Osteocyte (in vitro differentiated cells): ENCODE results near the gene CACNG7. TPM values are rescaled to one million over a fixed set of nuclear protein-coding genes. Genes with fewer than 3 reads are reported as not detected.
A peak's percentile ranks its signal among the peaks of the same experiment; 100 is the strongest.

Source experiments
- DNase-seq: peaks from one replicate; pipeline ENCODE4 v3.0.0; 2021; ENCODE audit warnings: mixed read lengths; ENCODE audit not compliant: unreplicated experiment; ENCODE audit errors: extremely low spot score
- H3K27ac Mint-ChIP-seq: one replicate; pipeline ENCODE4 v1.8.0; 2021; ENCODE audit warnings: mild to moderate bottlenecking, mixed read lengths; ENCODE audit not compliant: unreplicated experiment
- H3K27me3 Mint-ChIP-seq: one replicate; pipeline ENCODE4 v1.8.0; 2021; ENCODE audit warnings: mixed read lengths; ENCODE audit not compliant: unreplicated experiment
- H3K36me3 Mint-ChIP-seq: one replicate; pipeline ENCODE4 v1.8.0; 2021; ENCODE audit warnings: mixed read lengths; ENCODE audit not compliant: unreplicated experiment
- H3K4me1 Mint-ChIP-seq: one replicate; pipeline ENCODE4 v1.8.0; 2021; ENCODE audit warnings: mixed read lengths; ENCODE audit not compliant: unreplicated experiment
- H3K4me3 Mint-ChIP-seq: one replicate; pipeline ENCODE4 v1.8.0; 2021; ENCODE audit warnings: mild to moderate bottlenecking, moderate library complexity, mixed read lengths; ENCODE audit not compliant: unreplicated experiment
- H3K9me3 Mint-ChIP-seq: one replicate; pipeline ENCODE4 v1.8.0; 2021; ENCODE audit warnings: mixed read lengths; ENCODE audit not compliant: unreplicated experiment
- CTCF ChIP-seq: fragments of 200-600 bp; sonication (generic); IDR thresholded peaks from 2 replicates; pipeline ENCODE4 v1.5.0; 2021; ENCODE audit warnings: antibody characterized with exemption, mild to moderate bottlenecking, moderate library complexity
- total RNA-seq: library from RNA; stranded (reverse); gene quantifications from 2 replicates; pipeline ENCODE4 v1.2.1, GENCODE V29; 2021

Gene CACNG7
- total RNA-seq, 1 donor from 2014 or later, result not detected

GRCh38 chr19:53880711-53881481, 28.2 kb upstream of the CACNG7 start:
- H3K27me3 Mint-ChIP-seq, result peaks cover 18% of the 10 kb centered on the region
- no peak overlapping the region for H3K4me3 Mint-ChIP-seq
- H3K9me3 Mint-ChIP-seq, result no peaks in the 10 kb centered on the region
- no peak overlapping the region for H3K27ac Mint-ChIP-seq
- peaks cover 12% of the 10 kb centered on the region for H3K4me1 Mint-ChIP-seq
- DNase-seq, result no peak
- no peak for TF ChIP-seq CTCF
- H3K36me3 Mint-ChIP-seq, result peaks cover 5% of the 10 kb centered on the region

- Mint-ChIP-seq H3K36me3 (peaks cover 3% of the 10 kb centered on the region), H3K27ac (no peak within 1 kb of the TSS), H3K4me3 (peak within 1 kb of the TSS; percentile 38), H3K27me3 (peaks cover 24% of the 10 kb centered on the region), H3K9me3 (no peaks in the 10 kb centered on the region), H3K4me1 (peaks cover 12% of the 10 kb centered on the region)
- peak; percentile 56 for TF ChIP-seq CTCF
- DNase-seq, result no peak
These were observed 27.3 kb upstream of the CACNG7 start, which contains the start of gene PRKCG for GRCh38 chr19:53881482-53882390. Gene PRKCG (plus strand): TSS chr19:53882197. CDS start chr19:53882495, 298 bp downstream.

- H3K27ac Mint-ChIP-seq, result no peak overlapping the region
These were observed 26.6 kb upstream of the CACNG7 start for GRCh38 chr19:53882391-53883050.

GRCh38 chr19:53883231-53883661, 25.8 kb upstream of the CACNG7 start:
- H3K4me1 Mint-ChIP-seq, result peaks cover 12% of the 10 kb centered on the region
- no peak for DNase-seq
- no peak overlapping the region for H3K4me3 Mint-ChIP-seq
- no peaks in the 10 kb centered on the region for H3K9me3 Mint-ChIP-seq
- peaks cover 24% of the 10 kb centered on the region for H3K27me3 Mint-ChIP-seq
- H3K27ac Mint-ChIP-seq, result no peak overlapping the region
- H3K36me3 Mint-ChIP-seq, result peaks cover 1% of the 10 kb centered on the region
- TF ChIP-seq CTCF, result no peak

More at GRCh38 chr19:53882391-53883050, 26.6 kb upstream of the CACNG7 start:
- peaks cover 1% of the 10 kb centered on the region for H3K36me3 Mint-ChIP-seq
- no peak for DNase-seq
- TF ChIP-seq CTCF, result no peak
- H3K4me3 Mint-ChIP-seq, result peak overlapping the region; percentile 38
- no peaks in the 10 kb centered on the region for H3K9me3 Mint-ChIP-seq
- peaks cover 24% of the 10 kb centered on the region for H3K27me3 Mint-ChIP-seq
- H3K4me1 Mint-ChIP-seq, result peaks cover 12% of the 10 kb centered on the region
